ENCODE data around the gene CRISP2. TPM values are rescaled to one million over a fixed set of nuclear protein-coding genes. Genes with fewer than 3 reads are reported as not detected.
A peak's percentile ranks its signal among the peaks of the same experiment; 100 is the strongest.
"Not testable (repeated sequence)": the region's sequence is repeated elsewhere in the genome, so short reads cannot be mapped to it uniquely, and the experiment has no call there.

CRISP2 gene
- not detected for total RNA-seq

- peak; percentile 15 for DNase-seq
These were observed at the start of gene CRISP2 for GRCh38 chr6:49713346-49713745. Gene CRISP2 (minus strand): TSS chr6:49713543. CDS start chr6:49709196, 4,347 bp downstream.

GRCh38 chr6:49744259-49744658, 30.9 kb upstream of the CRISP2 start, which contains the start of gene CRISP3:
Gene CRISP3 (minus strand): TSS chr6:49744388. CDS start chr6:49744367, 21 bp downstream.
- DNase-seq, result no peak

GRCh38 chr6:49743429-49743828, 30.1 kb upstream of the CRISP2 start:
- no peak for DNase-seq

- DNase-seq, result no peak
These were observed 26.1 kb upstream of the CRISP2 start for GRCh38 chr6:49739423-49739822.

- DNase-seq, result no peak
These were observed 22.7 kb upstream of the CRISP2 start for GRCh38 chr6:49736017-49736508.

- DNase-seq, result no peak
These were observed 20.3 kb upstream of the CRISP2 start for GRCh38 chr6:49733680-49734079.

- DNase-seq, result no peak
These were observed 19.4 kb upstream of the CRISP2 start for GRCh38 chr6:49732781-49733180.

GRCh38 chr6:49730251-49730650, 16.9 kb upstream of the CRISP2 start:
- no peak for DNase-seq

- DNase-seq, result not testable (repeated sequence)
These were observed 10.6 kb upstream of the CRISP2 start for GRCh38 chr6:49723917-49724316.

GRCh38 chr6:49721297-49721696, 8.0 kb upstream of the CRISP2 start:
- no peak for DNase-seq

GRCh38 chr6:49720372-49720771, 7.0 kb upstream of the CRISP2 start:
- DNase-seq, result no peak

- DNase-seq, result no peak
These were observed 14.9 kb downstream of the CRISP2 start for GRCh38 chr6:49698478-49698877.

GRCh38 chr6:49693512-49693911, 19.8 kb downstream of the CRISP2 start:
- DNase-seq, result no peak

GRCh38 chr6:49692534-49692933, 20.8 kb downstream of the CRISP2 start:
- no peak for DNase-seq

- no peak for DNase-seq
These were observed 36.6 kb downstream of the CRISP2 start for GRCh38 chr6:49676671-49677281.

GRCh38 chr6:49675816-49676215, 37.5 kb downstream of the CRISP2 start:
- no peak for DNase-seq

- no peak for DNase-seq
These were observed 45.2 kb downstream of the CRISP2 start for GRCh38 chr6:49668083-49668511.

GRCh38 chr6:49666930-49667757, 46.2 kb downstream of the CRISP2 start:
- no peak for DNase-seq

- DNase-seq, result no peak
These were observed 46.9 kb downstream of the CRISP2 start for GRCh38 chr6:49666480-49666879.

- no peak for DNase-seq
These were observed 48.5 kb downstream of the CRISP2 start for GRCh38 chr6:49664817-49665216.

GRCh38 chr6:49664054-49664453, 49.3 kb downstream of the CRISP2 start:
- not testable (repeated sequence) for DNase-seq

GRCh38 chr6:49662892-49663261, 50.5 kb downstream of the CRISP2 start:
- DNase-seq, result no peak

- DNase-seq, result no peak
These were observed 51.0 kb downstream of the CRISP2 start for GRCh38 chr6:49662231-49662891.
